Esophagus muscularis mucosa (tissue), 4 donors: ENCODE data around the gene GLYATL1B.

ENCODE experiments used
- EP300 ChIP-seq: sonication (generic); formaldehyde crosslinking; IDR thresholded peaks from one replicate; pipeline ENCODE4 v1.6.1; 2017; ENCODE audit warnings: antibody characterized with exemption
- POLR2A ChIP-seq: fragments of 450-650 bp; IDR thresholded peaks from one replicate; pipeline ENCODE4 v1.6.1; 2017; ENCODE audit warnings: antibody characterized with exemption, moderate library complexity, mild to moderate bottlenecking, low read depth
- POLR2AphosphoS5 ChIP-seq, 2 donors: sonication (generic); formaldehyde crosslinking; IDR thresholded peaks; one replicate each; pipeline ENCODE4 v1.6.1; 2017; ENCODE audit warnings: antibody characterized with exemption in 2 of 2
- TF ChIP-seq, protein P1 (sequence below), 3 experiments: fragments of 200-600 bp in 2 of 3; fragments of 450-650 bp in 1 of 3; sonication (generic) in 2 of 3; IDR thresholded peaks; one replicate each; pipeline ENCODE4 v1.5.1; 2017 to 2019; ENCODE audit warnings: antibody characterized with exemption in 3 of 3, mild to moderate bottlenecking in 2 of 3, moderate library complexity in 1 of 3

- TF ChIP-seq, protein P1, sequence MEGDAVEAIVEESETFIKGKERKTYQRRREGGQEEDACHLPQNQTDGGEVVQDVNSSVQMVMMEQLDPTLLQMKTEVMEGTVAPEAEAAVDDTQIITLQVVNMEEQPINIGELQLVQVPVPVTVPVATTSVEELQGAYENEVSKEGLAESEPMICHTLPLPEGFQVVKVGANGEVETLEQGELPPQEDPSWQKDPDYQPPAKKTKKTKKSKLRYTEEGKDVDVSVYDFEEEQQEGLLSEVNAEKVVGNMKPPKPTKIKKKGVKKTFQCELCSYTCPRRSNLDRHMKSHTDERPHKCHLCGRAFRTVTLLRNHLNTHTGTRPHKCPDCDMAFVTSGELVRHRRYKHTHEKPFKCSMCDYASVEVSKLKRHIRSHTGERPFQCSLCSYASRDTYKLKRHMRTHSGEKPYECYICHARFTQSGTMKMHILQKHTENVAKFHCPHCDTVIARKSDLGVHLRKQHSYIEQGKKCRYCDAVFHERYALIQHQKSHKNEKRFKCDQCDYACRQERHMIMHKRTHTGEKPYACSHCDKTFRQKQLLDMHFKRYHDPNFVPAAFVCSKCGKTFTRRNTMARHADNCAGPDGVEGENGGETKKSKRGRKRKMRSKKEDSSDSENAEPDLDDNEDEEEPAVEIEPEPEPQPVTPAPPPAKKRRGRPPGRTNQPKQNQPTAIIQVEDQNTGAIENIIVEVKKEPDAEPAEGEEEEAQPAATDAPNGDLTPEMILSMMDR (IDR thresholded peaks at IDR 0.05), result no peak
- TF ChIP-seq EP300 (no peak), POLR2AphosphoS5 (IDR thresholded peaks at IDR 0.05) (no peak), POLR2A (no peak)
These were observed 26.4 kb downstream of the GLYATL1B start for GRCh38 chr11:59112494-59112893.
